Testis (tissue), 2 donors: ENCODE data around the gene CAPN1.

ENCODE experiments used
- POLR2A ChIP-seq: fragments of 450-650 bp; IDR thresholded peaks from one replicate; pipeline ENCODE4 v1.6.1; 2017; ENCODE audit warnings: antibody characterized with exemption, mild to moderate bottlenecking, moderate library complexity
- TF ChIP-seq, protein P1 (sequence below), 3 experiments: fragments of 450-650 bp in 2 of 3; fragments of 200-600 bp in 1 of 3; sonication (generic) in 1 of 3; IDR thresholded peaks; one replicate each; pipeline ENCODE4 v1.5.1; 2016 to 2019; ENCODE audit warnings: antibody characterized with exemption in 3 of 3, mild to moderate bottlenecking in 2 of 3, moderate library complexity in 1 of 3

DNA sequence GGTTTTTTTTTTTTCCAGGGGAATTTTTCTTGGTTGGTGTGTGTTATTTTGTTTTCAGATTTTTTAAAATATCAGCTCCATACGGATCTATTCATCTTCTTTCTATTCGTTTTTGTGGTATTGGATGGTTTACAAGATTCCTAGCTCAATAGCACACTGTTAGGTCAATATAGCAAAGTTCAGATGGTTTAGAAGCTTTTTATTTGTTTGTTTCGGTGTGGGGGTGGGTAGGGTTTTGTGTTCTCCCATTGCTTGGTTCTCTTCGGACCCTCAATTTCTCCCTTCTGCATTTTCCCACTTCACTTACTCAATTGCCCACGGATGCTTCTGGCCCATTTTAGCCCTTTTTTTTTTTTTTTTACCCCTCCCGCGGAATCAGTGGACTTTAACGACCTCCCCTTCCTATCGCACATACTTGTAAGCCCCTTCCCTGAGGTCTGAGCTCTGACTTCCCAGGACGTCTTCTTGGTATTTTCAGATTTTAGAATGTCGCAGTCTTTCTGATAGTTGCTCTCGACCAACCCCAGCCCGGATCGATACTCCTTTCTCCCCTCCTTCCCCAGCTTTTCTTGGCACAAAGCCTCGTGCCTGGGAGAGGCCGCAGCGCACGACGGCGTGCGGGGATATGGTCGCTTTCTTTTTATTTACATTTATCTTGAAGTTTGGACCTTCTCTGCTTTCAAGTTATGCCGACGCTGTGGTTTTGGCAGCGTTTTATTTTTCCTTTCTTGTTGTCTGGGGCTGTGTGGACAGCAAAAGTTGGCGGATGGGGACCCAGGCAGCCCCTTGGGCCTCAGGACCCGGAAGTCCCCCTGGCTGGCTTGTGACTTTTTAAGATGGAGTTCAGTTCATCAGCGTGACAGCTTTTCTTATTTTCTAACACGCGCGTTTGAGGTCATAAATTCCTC is 16.1 kb upstream of the CAPN1 start:
- TF ChIP-seq POLR2A = no peak
- TF ChIP-seq, protein P1, sequence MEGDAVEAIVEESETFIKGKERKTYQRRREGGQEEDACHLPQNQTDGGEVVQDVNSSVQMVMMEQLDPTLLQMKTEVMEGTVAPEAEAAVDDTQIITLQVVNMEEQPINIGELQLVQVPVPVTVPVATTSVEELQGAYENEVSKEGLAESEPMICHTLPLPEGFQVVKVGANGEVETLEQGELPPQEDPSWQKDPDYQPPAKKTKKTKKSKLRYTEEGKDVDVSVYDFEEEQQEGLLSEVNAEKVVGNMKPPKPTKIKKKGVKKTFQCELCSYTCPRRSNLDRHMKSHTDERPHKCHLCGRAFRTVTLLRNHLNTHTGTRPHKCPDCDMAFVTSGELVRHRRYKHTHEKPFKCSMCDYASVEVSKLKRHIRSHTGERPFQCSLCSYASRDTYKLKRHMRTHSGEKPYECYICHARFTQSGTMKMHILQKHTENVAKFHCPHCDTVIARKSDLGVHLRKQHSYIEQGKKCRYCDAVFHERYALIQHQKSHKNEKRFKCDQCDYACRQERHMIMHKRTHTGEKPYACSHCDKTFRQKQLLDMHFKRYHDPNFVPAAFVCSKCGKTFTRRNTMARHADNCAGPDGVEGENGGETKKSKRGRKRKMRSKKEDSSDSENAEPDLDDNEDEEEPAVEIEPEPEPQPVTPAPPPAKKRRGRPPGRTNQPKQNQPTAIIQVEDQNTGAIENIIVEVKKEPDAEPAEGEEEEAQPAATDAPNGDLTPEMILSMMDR (IDR thresholded peaks at IDR 0.05) = no peak
